B cell (primary cell): Measurements from ENCODE around the gene WASF2.

ENCODE experiments used
- CTCF ChIP-seq: fragments of 200-600 bp; IDR thresholded peaks from one replicate; pipeline ENCODE4 v1.8.0; 2022; ENCODE audit warnings: antibody characterized with exemption, mild to moderate bottlenecking
- EZH2 ChIP-seq: IDR thresholded peaks from 2 replicates; pipeline ENCODE4 v1.6.1; 2012; ENCODE audit warnings: borderline replicate concordance, low read depth, mild to moderate bottlenecking, moderate library complexity, low read length; ENCODE audit not compliant: insufficient read depth, poor library complexity, severe bottlenecking

GRCh38 chr1:27361553-27361952 lies 128.4 kb downstream of the WASF2 start:
- TF ChIP-seq CTCF (no peak), EZH2 (no peak)
